Loucy (cell line): ENCODE results near the gene GDI2.

Source experiments
- H2AFZ ChIP-seq: fragments of 200-600 bp; sonication (generic); 2 replicates; pipeline ENCODE4 v1.6.0; 2016; ENCODE audit warnings: antibody characterized with exemption, mild to moderate bottlenecking, low read length, moderate library complexity
- H3F3A ChIP-seq: fragments of 200-600 bp; 2 replicates; pipeline ENCODE4 v1.6.0; 2016; ENCODE audit warnings: antibody characterized with exemption, low read depth, mild to moderate bottlenecking
- H3K27me3 ChIP-seq: fragments of 200-600 bp; sonication (generic); 2 replicates; pipeline ENCODE4 v1.6.1; 2014; ENCODE audit warnings: low read length, mild to moderate bottlenecking; ENCODE audit not compliant: insufficient read depth, poor library complexity, severe bottlenecking
- H3K36me3 ChIP-seq: fragments of 200-600 bp; sonication (generic); 2 replicates; pipeline ENCODE4 v1.6.1; 2016; ENCODE audit warnings: low read length; ENCODE audit not compliant: insufficient read depth
- H3K4me1 ChIP-seq: fragments of 200-600 bp; sonication (generic); 2 replicates; pipeline ENCODE4 v1.5.1; 2014; ENCODE audit warnings: low read length, mild to moderate bottlenecking; ENCODE audit not compliant: insufficient read depth, poor library complexity, severe bottlenecking
- H3K4me2 ChIP-seq: fragments of 200-600 bp; sonication (generic); 2 replicates; pipeline ENCODE4 v1.6.0; 2014; ENCODE audit warnings: antibody characterized with exemption, low read length, low read depth, mild to moderate bottlenecking; ENCODE audit not compliant: poor library complexity, severe bottlenecking
- H3K4me3 ChIP-seq: fragments of 200-600 bp; sonication (generic); 2 replicates; pipeline ENCODE4 v1.5.1; 2014; ENCODE audit warnings: low read length, mild to moderate bottlenecking, mixed read lengths; ENCODE audit not compliant: poor library complexity, severe bottlenecking
- H3K79me2 ChIP-seq: fragments of 200-600 bp; sonication (generic); 2 replicates; pipeline ENCODE4 v1.6.1; 2014; ENCODE audit warnings: low read length; ENCODE audit not compliant: insufficient read depth
- H3K9ac ChIP-seq: fragments of 200-600 bp; sonication (generic); 2 replicates; pipeline ENCODE4 v1.6.0; 2014; ENCODE audit warnings: mild to moderate bottlenecking, low read depth, low read length, moderate library complexity; ENCODE audit not compliant: poor library complexity, severe bottlenecking
- H3K9me2 ChIP-seq: fragments of 200-600 bp; sonication (generic); replicated peaks from 2 replicates; pipeline ENCODE4 v1.6.1; 2016; ENCODE audit warnings: low read depth, low read length, mixed read lengths
- H3K9me3 ChIP-seq: fragments of 200-600 bp; sonication (generic); 2 replicates; pipeline ENCODE4 v1.6.1; 2014; ENCODE audit warnings: mild to moderate bottlenecking, antibody characterized with exemption, low read length, low read depth; ENCODE audit not compliant: insufficient read depth
- H4K20me1 ChIP-seq: fragments of 200-600 bp; sonication (generic); 2 replicates; pipeline ENCODE4 v1.6.0; 2014; ENCODE audit warnings: antibody characterized with exemption, low read length, mild to moderate bottlenecking; ENCODE audit not compliant: insufficient read depth, poor library complexity, severe bottlenecking
- CTCF ChIP-seq: fragments of 200-600 bp; sonication (generic); conservative IDR thresholded peaks from 2 replicates; pipeline ENCODE4 v1.5.1; 2014; ENCODE audit warnings: mild to moderate bottlenecking, antibody characterized with exemption, low read length
- EZH2phosphoT487 ChIP-seq: fragments of 200-600 bp; IDR thresholded peaks from 2 replicates; pipeline ENCODE4 v1.6.1; 2018; ENCODE audit warnings: antibody characterized with exemption, mild to moderate bottlenecking, moderate library complexity, borderline replicate concordance

The GDI2 gene

GRCh38 chr10:5817322-5818047, 4.3 kb upstream of the GDI2 start:
- Histone ChIP-seq H3K27me3 (no peaks in the 10 kb centered on the region), H3K9me3 (no peaks in the 10 kb centered on the region), H3K79me2 (peaks cover 25% of the 10 kb centered on the region), H3K36me3 (no peaks in the 10 kb centered on the region), H3K9me2 (no peaks in the 10 kb centered on the region), H2AFZ (no peak overlapping the region), H3F3A (no peaks in the 10 kb centered on the region), H3K4me3 (no peak overlapping the region), H3K4me1 (peaks cover 11% of the 10 kb centered on the region), H4K20me1 (peaks cover 3% of the 10 kb centered on the region), H3K9ac (no peak overlapping the region), H3K4me2 (no peak overlapping the region)
- no peak for TF ChIP-seq EZH2phosphoT487
- TF ChIP-seq CTCF = no peak

GRCh38 chr10:5816170-5816569, 2.9 kb upstream of the GDI2 start:
- Histone ChIP-seq H3F3A (no peaks in the 10 kb centered on the region), H3K36me3 (no peaks in the 10 kb centered on the region), H3K79me2 (peaks cover 38% of the 10 kb centered on the region), H3K9ac (no peak overlapping the region), H3K4me1 (peaks cover 24% of the 10 kb centered on the region), H3K9me2 (no peaks in the 10 kb centered on the region), H2AFZ (no peak overlapping the region), H3K27me3 (no peaks in the 10 kb centered on the region), H3K4me3 (no peak overlapping the region), H3K4me2 (no peak overlapping the region), H4K20me1 (peaks cover 16% of the 10 kb centered on the region), H3K9me3 (no peaks in the 10 kb centered on the region)
- no peak for TF ChIP-seq CTCF
- no peak for TF ChIP-seq EZH2phosphoT487

- Histone ChIP-seq H3K4me2 (peak overlapping the region; percentile 88), H3K9me2 (no peaks in the 10 kb centered on the region), H3K9ac (peak overlapping the region; percentile 92), H3K79me2 (peaks cover 55% of the 10 kb centered on the region), H3K36me3 (no peaks in the 10 kb centered on the region), H4K20me1 (peaks cover 33% of the 10 kb centered on the region), H3K4me1 (peaks cover 38% of the 10 kb centered on the region), H3K9me3 (no peaks in the 10 kb centered on the region), H3F3A (no peaks in the 10 kb centered on the region), H3K27me3 (no peaks in the 10 kb centered on the region), H3K4me3 (peak overlapping the region; percentile 78), H2AFZ (peak overlapping the region; percentile 58)
- no peak for TF ChIP-seq EZH2phosphoT487
- no peak for TF ChIP-seq CTCF
Measured at GRCh38 chr10:5814110-5815107, 1.2 kb upstream of the GDI2 start.
